Thoracic aorta (tissue), 2 donors: ENCODE data around the gene WDFY4. TPM values are rescaled to one million over a fixed set of nuclear protein-coding genes. Genes with fewer than 3 reads are reported as not detected.

Source experiments
- ATAC-seq: fragments of 150-250 bp; one replicate; pipeline ENCODE4 v1.8.0; 2017; ENCODE audit warnings: low read depth; ENCODE audit not compliant: insufficient number of reproducible peaks, low FRiP score
- DNase-seq: peaks from one replicate; pipeline ENCODE4 v3.0.0-alpha.2; 2020; ENCODE audit warnings: low spot score
- H3K27ac ChIP-seq, 2 donors: fragments of 200-600 bp; sonication (generic); 1 replicate in 1 of 2; 2 replicates in 1 of 2; pipeline ENCODE4 v1.5.1; 2016; ENCODE audit warnings: mild to moderate bottlenecking in 2 of 2, moderate library complexity in 2 of 2
- H3K27me3 ChIP-seq: fragments of 200-600 bp; sonication (generic); replicated peaks from 2 replicates; pipeline ENCODE4 v1.6.0; 2016; ENCODE audit warnings: mild to moderate bottlenecking; ENCODE audit not compliant: insufficient read depth
- H3K36me3 ChIP-seq: fragments of 200-600 bp; sonication (generic); one replicate; pipeline ENCODE4 v1.5.1; 2016
- H3K4me1 ChIP-seq, 2 donors: fragments of 200-600 bp; sonication (generic); 1 replicate in 1 of 2; 2 replicates in 1 of 2; pipeline versions ENCODE4 v1.5.1 to v1.6.0; 2016; ENCODE audit warnings: low read depth in 2 of 2, mild to moderate bottlenecking in 1 of 2; ENCODE audit not compliant: control insufficient read depth in 1 of 2
- H3K4me3 ChIP-seq: fragments of 200-600 bp; sonication (generic); 2 replicates; pipeline ENCODE4 v1.5.1; 2016; ENCODE audit warnings: mild to moderate bottlenecking
- H3K9me3 ChIP-seq: fragments of 200-600 bp; sonication (generic); 2 replicates; pipeline ENCODE4 v1.5.1; 2016
- CTCF ChIP-seq: fragments of 200-600 bp; sonication (generic); IDR thresholded peaks from one replicate; pipeline ENCODE4 v1.5.1; 2019; ENCODE audit warnings: antibody characterized with exemption
- total RNA-seq, 2 donors: library from RNA; depleted of rRNA; stranded (reverse); fragments of >200 nt; gene quantifications; one replicate each; pipeline versions ENCODE4 v1.1.0 to v1.2.3, GENCODE V29; 2016

Gene WDFY4
- total RNA-seq, 2 donors from 2014 or later: 10.0 to 14.9 TPM

GRCh38 chr10:48779546-48780152 lies 95.0 kb downstream of the WDFY4 start:
- no peak for ATAC-seq
- Histone ChIP-seq H3K4me1 (peaks cover 9 to 11% of the 10 kb centered on the region in 2 donors), H3K9me3 (no peaks in the 10 kb centered on the region), H3K27ac (no peak overlapping the region), H3K4me3 (no peak overlapping the region), H3K36me3 (no peaks in the 10 kb centered on the region), H3K27me3 (no peaks in the 10 kb centered on the region)
- DNase-seq: no peak
- no peak for TF ChIP-seq CTCF

GRCh38 chr10:48780341-48780740 lies 95.7 kb downstream of the WDFY4 start:
- Histone ChIP-seq H3K4me1 (peaks cover 9 to 11% of the 10 kb centered on the region in 2 donors), H3K4me3 (no peak overlapping the region), H3K27me3 (no peaks in the 10 kb centered on the region), H3K9me3 (no peaks in the 10 kb centered on the region), H3K27ac (no peak overlapping the region), H3K36me3 (no peaks in the 10 kb centered on the region)
- no peak for DNase-seq
- TF ChIP-seq CTCF: no peak
- no peak for ATAC-seq

- H3K27me3 ChIP-seq: no peaks in the 10 kb centered on the region
- ATAC-seq: no peak
Measured at GRCh38 chr10:48782386-48782785, 97.7 kb downstream of the WDFY4 start.

GRCh38 chr10:48784031-48784430 lies 99.4 kb downstream of the WDFY4 start:
- ATAC-seq (no peak), DNase-seq (no peak)
- no peaks in the 10 kb centered on the region for H3K9me3 ChIP-seq
- no peak for TF ChIP-seq CTCF
- H3K4me1 ChIP-seq: peaks cover 9 to 11% of the 10 kb centered on the region in 2 donors
- no peaks in the 10 kb centered on the region for H3K27me3 ChIP-seq
- no peak overlapping the region for H3K4me3 ChIP-seq
- H3K27ac ChIP-seq: no peak overlapping the region
- no peaks in the 10 kb centered on the region for H3K36me3 ChIP-seq

More at GRCh38 chr10:48782386-48782785, 97.7 kb downstream of the WDFY4 start:
- no peaks in the 10 kb centered on the region for H3K36me3 ChIP-seq
- no peaks in the 10 kb centered on the region for H3K9me3 ChIP-seq
- no peak overlapping the region for H3K27ac ChIP-seq
- TF ChIP-seq CTCF: no peak
- no peak for DNase-seq
- H3K4me3 ChIP-seq: no peak overlapping the region
- peaks cover 9 to 11% of the 10 kb centered on the region in 2 donors for H3K4me1 ChIP-seq

GRCh38 chr10:48785796-48786195 lies 101.1 kb downstream of the WDFY4 start:
- no peaks in the 10 kb centered on the region for H3K36me3 ChIP-seq
- no peak overlapping the region for H3K4me3 ChIP-seq
- no peak for DNase-seq
- TF ChIP-seq CTCF: no peak
- H3K27ac ChIP-seq: no peak overlapping the region
- H3K27me3 ChIP-seq: no peaks in the 10 kb centered on the region
- H3K9me3 ChIP-seq: no peaks in the 10 kb centered on the region
- no peak for ATAC-seq
- H3K4me1 ChIP-seq: peaks cover 9 to 11% of the 10 kb centered on the region in 2 donors
